Left renal cortex interstitium (tissue), 4 donors: ENCODE measurements around the gene AIDA. TPM values are rescaled to one million over a fixed set of nuclear protein-coding genes. Genes with fewer than 3 reads are reported as not detected.

ENCODE experiments used
- DNase-seq, 4 donors: peaks; one replicate each; pipeline ENCODE4 v3.0.0-alpha.2; 2013; ENCODE audit warnings: low read depth in 4 of 4, low spot score in 2 of 4, missing footprints in 1 of 4
- polyA plus RNA-seq, 4 donors: library from polyadenylated mRNA; unstranded; fragments of 120-200 nt; gene quantifications; one replicate each; pipeline ENCODE4 v1.2.1, GENCODE V29; 2013; ENCODE audit not compliant: insufficient read length in 4 of 4

The AIDA gene
- polyA plus RNA-seq, 4 donors: 60.3 to 77.3 (median 67.6) TPM

DNA sequence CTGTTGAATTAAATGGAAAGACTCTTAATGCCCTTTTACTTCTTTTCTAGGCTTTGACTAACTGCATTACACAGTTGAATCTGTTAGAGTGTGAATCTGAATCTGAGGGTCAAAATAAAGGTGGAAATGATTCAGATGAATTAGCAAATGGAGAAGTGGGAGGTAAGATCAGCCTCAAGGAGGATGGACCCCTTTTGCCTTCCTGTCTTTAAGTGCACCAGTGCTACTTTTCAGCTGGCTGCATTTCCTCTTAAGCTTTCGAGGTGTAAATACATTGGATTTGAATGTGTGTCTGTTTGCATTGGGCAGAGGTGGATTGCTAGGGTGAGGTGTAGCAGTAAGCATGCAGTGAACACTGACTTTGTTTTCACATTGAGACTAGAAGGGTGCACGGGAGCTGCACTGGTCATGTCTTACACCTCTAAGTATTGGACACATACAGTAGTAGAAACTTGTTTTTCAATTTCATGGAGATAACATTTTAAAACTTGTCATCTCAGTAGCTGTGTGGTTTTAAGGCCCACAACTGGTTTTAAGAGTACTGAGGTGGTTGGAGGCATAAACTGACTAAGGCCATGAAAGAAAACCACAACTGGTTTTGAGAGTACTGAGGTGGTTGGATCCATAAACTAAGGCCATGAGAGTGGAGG is 59.0 kb downstream of the AIDA start:
- DNase-seq: no peak

DNA sequence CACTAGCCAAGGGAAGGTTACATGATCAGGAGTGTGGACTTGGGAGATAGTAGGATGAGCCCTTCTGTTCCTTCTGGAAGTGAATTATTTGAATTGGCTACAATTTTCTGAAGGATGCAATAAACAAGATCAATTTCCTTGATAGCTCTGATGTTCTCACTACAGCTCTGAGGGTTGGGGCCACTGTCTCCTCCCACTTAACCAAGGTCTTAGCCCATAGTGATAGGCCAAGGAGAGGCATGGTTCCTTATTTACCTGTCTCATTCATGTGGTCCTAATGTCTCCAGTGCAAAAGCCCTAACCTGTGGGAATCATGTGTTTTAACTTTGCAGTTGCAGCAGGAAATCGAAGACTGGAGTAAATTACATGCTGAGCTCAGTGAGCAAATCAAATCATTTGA is 59.6 kb downstream of the AIDA start:
- DNase-seq: no peak

- DNase-seq: peak in 1 of 4 donors; percentile 15
Observed at GRCh38 chr1:222644636-222644980, 67.7 kb downstream of the AIDA start.

DNA sequence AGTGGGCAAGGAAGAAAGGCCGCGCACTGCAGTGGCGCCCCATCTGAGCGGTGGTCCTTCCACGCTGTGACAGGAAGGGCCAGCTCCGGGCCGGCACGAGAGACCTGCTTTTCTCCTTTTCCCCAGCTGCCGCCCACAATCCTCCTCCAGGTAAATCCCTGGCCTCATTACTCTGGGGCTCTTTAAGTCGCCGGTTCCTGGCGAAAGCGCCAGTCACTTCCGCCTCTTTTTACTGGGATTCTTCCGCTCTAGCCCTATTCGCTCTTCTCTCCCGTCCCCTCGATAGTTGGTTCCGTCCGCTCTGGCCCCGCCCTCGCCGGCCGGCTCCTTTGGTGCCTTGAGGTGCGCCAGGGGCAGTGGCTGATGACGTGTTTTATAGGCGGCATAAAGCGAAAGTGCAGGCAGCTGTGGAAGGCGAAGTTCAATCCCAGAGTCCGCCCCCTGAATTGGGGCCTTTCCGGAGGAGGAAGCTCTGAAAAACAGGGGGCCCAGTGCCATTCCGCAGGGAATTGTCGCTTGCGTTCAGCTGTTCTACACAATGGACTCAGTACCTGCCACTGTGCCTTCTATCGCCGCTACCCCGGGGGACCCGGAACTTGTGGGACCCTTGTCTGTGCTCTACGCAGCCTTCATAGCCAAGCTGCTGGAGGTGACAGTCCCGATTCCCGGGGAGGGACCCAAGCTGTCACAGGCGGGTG is 68.2 kb downstream of the AIDA start:
- peak; percentile 90 to 98 (median 97) for DNase-seq

GRCh38 chr1:222643606-222643937 is 68.7 kb downstream of the AIDA start:
- DNase-seq: peak in 1 of 4 donors; percentile 34

DNA sequence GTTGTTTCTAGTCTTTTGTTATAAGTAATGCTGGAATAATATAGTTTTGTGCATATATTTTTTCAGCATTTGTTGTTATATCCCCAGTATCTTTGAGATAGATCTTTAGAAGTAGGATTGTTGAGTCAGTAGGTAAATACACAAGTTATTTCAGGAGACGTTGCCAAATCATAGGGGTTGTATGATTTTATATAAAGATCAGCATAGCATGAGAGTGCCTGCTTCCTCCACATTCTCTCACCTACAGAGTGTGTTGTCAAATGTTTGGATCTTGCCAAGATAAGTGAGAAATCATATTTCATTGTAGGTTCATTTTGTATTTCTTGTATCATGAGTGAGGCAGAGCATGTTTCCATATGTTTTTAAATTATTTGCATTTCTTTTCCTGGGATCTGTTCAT is 69.8 kb downstream of the AIDA start:
- DNase-seq: no peak

GRCh38 chr1:222641269-222641948 is 70.9 kb downstream of the AIDA start:
- DNase-seq: no peak

- peak in 3 of 4 donors; percentile 70 to 87 (median 73) for DNase-seq
Observed at GRCh38 chr1:222634180-222635013, 77.9 kb downstream of the AIDA start.

- DNase-seq: no peak
Observed at GRCh38 chr1:222632749-222633148, 79.5 kb downstream of the AIDA start.

GRCh38 chr1:222631611-222632208 is 80.6 kb downstream of the AIDA start:
- no peak for DNase-seq

DNA sequence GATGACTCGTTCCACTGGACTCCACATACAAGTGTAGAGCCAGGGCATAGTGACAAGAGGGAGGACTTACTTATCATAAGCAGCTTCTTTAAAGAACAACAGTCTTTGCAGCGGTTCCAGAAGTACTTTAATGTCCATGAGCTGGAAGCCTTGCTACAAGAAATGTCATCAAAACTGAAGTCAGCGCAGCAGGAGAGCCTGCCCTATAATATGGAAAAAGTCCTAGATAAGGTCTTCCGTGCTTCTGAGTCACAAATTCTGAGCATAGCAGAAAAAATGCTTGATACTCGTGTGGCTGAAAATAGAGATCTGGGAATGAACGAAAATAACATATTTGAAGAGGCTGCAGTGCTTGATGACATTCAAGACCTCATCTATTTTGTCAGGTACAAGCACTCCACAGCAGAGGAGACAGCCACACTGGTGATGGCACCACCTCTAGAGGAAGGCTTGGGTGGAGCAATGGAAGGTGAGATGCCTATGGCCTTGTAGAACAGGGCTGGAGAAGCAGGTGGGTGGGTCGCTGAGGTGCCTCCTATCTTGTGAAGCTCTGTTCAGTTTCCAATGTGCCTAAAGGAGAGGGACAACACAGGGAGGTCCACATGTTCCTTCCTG is 82.3 kb downstream of the AIDA start:
- DNase-seq: no peak

GRCh38 chr1:222627232-222627631 is 85.1 kb downstream of the AIDA start:
- DNase-seq: no peak

GRCh38 chr1:222624214-222624613 is 88.1 kb downstream of the AIDA start:
- no peak for DNase-seq

GRCh38 chr1:222623458-222623857 is 88.8 kb downstream of the AIDA start:
- DNase-seq: no peak

GRCh38 chr1:222622765-222623164 is 89.5 kb downstream of the AIDA start:
- DNase-seq: no peak

DNA sequence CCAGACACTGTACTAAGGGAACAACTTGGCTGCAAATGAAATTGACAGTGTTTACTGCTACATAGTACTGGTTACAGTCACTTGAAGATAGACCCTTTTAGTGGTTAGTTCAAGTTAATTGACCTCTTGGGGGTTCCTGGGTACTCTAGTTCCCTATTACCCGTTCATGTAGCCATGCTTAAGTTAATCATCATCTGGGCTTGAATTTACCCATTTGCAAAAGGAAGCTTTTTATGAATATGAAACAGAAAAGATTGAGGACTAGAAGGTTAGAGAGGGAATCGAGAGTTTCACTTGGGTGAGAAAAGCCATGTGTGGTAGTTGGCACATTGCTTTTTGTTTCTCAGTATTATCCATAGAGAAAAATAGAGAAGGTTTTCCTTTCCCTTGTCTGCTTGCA is 91.7 kb downstream of the AIDA start:
- no peak for DNase-seq

- DNase-seq: peak in 2 of 4 donors; percentile 13 to 28
Observed at GRCh38 chr1:222618880-222619596, 93.3 kb downstream of the AIDA start.
